Naive thymus-derived CD4-positive, alpha-beta T cell (primary cell): ENCODE results near the gene DNAJC7. TPM values are rescaled to one million over a fixed set of nuclear protein-coding genes. Genes with fewer than 3 reads are reported as not detected.
"Not testable (repeated sequence)": the region's sequence is repeated elsewhere in the genome, so short reads cannot be mapped to it uniquely, and the experiment has no call there.

Experiments used
- ATAC-seq: fragments of 150-1000 bp; cut with Tn5 transposase; 2 replicates; pipeline ENCODE4 v1.10.0; 2021; ENCODE audit warnings: mild to moderate bottlenecking, moderate library complexity
- CTCF ChIA-PET: fragments of 350-600 bp; sonication (Branson Sonifier 250); formaldehyde crosslinking; loops from one replicate; lab custom pipeline; 2021; ENCODE audit warnings: antibody characterized with exemption; lab: Charles Lee
- POLR2A ChIA-PET: fragments of 350-600 bp; sonication (Branson Sonifier 250); formaldehyde crosslinking; loops from one replicate; lab custom pipeline; 2021; ENCODE audit warnings: antibody characterized with exemption, inconsistent platforms; lab: Charles Lee
- DNase-seq, 9 donors: peaks; one replicate each; pipeline versions ENCODE4 v3.0.0 to v3.0.0-alpha.2; 2020 to 2022; ENCODE audit warnings: mixed read lengths in 1 of 9
- H3K27ac ChIP-seq: one replicate; pipeline ENCODE4 v1.7.0; 2013; ENCODE audit warnings: mild to moderate bottlenecking, low read depth, low read length, moderate library complexity
- H3K27me3 ChIP-seq, 2 donors: one replicate each; pipeline ENCODE4 v1.7.0; 2013; ENCODE audit warnings: low read length in 2 of 2, mild to moderate bottlenecking in 2 of 2, moderate library complexity in 2 of 2; ENCODE audit not compliant: control insufficient read depth in 2 of 2, insufficient read depth in 2 of 2
- H3K36me3 ChIP-seq, 3 experiments: 1 replicate in 2 of 3; 2 replicates in 1 of 3; pipeline ENCODE4 v1.7.0; 2013; ENCODE audit warnings: low read length in 3 of 3, mild to moderate bottlenecking in 3 of 3, moderate library complexity in 1 of 3; ENCODE audit not compliant: insufficient read depth in 3 of 3, control insufficient read depth in 2 of 3
- H3K4me1 ChIP-seq, 2 donors: one replicate each; pipeline ENCODE4 v1.7.0; 2013; ENCODE audit warnings: low read length in 2 of 2, mild to moderate bottlenecking in 2 of 2, moderate library complexity in 1 of 2; ENCODE audit not compliant: control insufficient read depth in 2 of 2, insufficient read depth in 2 of 2
- H3K4me3 ChIP-seq: 2 replicates; pipeline ENCODE4 v1.7.0; 2013; ENCODE audit warnings: mild to moderate bottlenecking, low read length
- H3K9me3 ChIP-seq, 3 experiments: 1 replicate in 2 of 3; 2 replicates in 1 of 3; pipeline ENCODE4 v1.7.0; 2013; ENCODE audit warnings: low read length in 3 of 3; ENCODE audit not compliant: control insufficient read depth in 2 of 3
- H3K27ac Mint-ChIP-seq, 9 donors: one replicate each; pipeline ENCODE4 v1.8.0; 2020 to 2022; ENCODE audit warnings: mixed read lengths in 9 of 9, mild to moderate bottlenecking in 8 of 9, moderate library complexity in 5 of 9, inconsistent platforms in 2 of 9
- H3K27me3 Mint-ChIP-seq, 5 donors: one replicate each; pipeline ENCODE4 v1.8.0; 2021 to 2022; ENCODE audit warnings: mixed read lengths in 5 of 5, mild to moderate bottlenecking in 1 of 5
- H3K36me3 Mint-ChIP-seq, 5 donors: one replicate each; pipeline ENCODE4 v1.8.0; 2020 to 2022; ENCODE audit warnings: mixed read lengths in 5 of 5, mild to moderate bottlenecking in 3 of 5, inconsistent platforms in 1 of 5
- H3K4me1 Mint-ChIP-seq, 7 donors: one replicate each; pipeline ENCODE4 v1.8.0; 2020 to 2022; ENCODE audit warnings: mixed read lengths in 7 of 7, mild to moderate bottlenecking in 3 of 7, inconsistent platforms in 1 of 7
- H3K4me3 Mint-ChIP-seq, 10 donors: one replicate each; pipeline ENCODE4 v1.8.0; 2020 to 2022; ENCODE audit warnings: mild to moderate bottlenecking in 10 of 10, mixed read lengths in 10 of 10, moderate library complexity in 6 of 10, inconsistent platforms in 2 of 10
- H3K9me3 Mint-ChIP-seq, 11 donors: one replicate each; pipeline ENCODE4 v1.8.0; 2020 to 2022; ENCODE audit warnings: mixed read lengths in 11 of 11, mild to moderate bottlenecking in 4 of 11, inconsistent platforms in 1 of 11, moderate library complexity in 1 of 11
- intact Hi-C, 2 donors: fragments of 100-400 bp; cut with micrococcal nuclease; formaldehyde crosslinking; loops; one replicate each; pipeline ENCODE4 v1.15.1; 2023
- polyA plus RNA-seq, 2 donors: library from polyadenylated mRNA; unstranded; fragments of 300-500 nt; fragmentation: Illumina TruSeq; gene quantifications; one replicate each; pipeline ENCODE4 v1.2.3, GENCODE V29; 2021
- total RNA-seq, 6 experiments: library from RNA in 5 of 6; stranded (reverse) in 5 of 6; gene quantifications; 1 replicate in 5 of 6; 2 replicates in 1 of 6; pipeline ENCODE4 v1.2.3 and lab custom pipeline; 2021 to 2026

The DNAJC7 gene
- total and polyA plus RNA-seq, 7 experiments from 2014 or later = 65.4 to 145 (median 107) TPM

DNA sequence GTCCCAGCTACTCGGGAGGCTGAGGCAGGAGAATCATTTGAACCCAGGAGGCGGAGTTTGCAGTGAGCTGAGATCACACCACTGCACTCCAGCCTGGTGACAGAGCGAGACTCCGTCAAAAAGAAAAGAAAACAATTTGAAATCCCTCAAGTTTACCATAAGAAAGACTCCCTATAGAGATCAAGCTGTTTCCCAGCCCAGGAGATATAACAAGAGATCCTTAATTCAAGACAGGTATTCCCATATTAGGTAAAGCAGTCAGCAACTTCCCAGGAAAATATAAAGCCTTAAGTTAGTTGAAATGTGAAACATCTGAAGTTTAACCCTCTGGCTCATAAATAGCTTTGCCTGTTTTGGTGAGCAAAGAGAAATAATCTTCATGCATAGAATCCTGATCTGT is 4.9 kb downstream of the DNAJC7 start:
- intact Hi-C loops = loop anchor here in 1 of 2 donors (10.0 kb wide), 2 partner anchors 302 to 1352 kb away; no protein-coding TSS in a partner anchor
- DNase-seq, H3K9me3 Mint-ChIP-seq, H3K4me3 ChIP-seq, H3K36me3 ChIP-seq, H3K9me3 ChIP-seq, H3K27me3 ChIP-seq, H3K27ac ChIP-seq, ATAC-seq, H3K27me3 Mint-ChIP-seq: not testable (repeated sequence)
- Mint-ChIP-seq H3K4me1 (peaks cover 48 to 76% (median 61%) of the 10 kb centered on the region in 7 donors), H3K36me3 (peaks cover 0 to 12% (median 4%) of the 10 kb centered on the region in 5 donors), H3K4me3 (peak overlapping the region in 4 of 10 donors; percentile 1 to 37 (median 16)), H3K27ac (peak overlapping the region in 3 of 9 donors; percentile 14 to 41 (median 15))
- CTCF ChIA-PET = interaction anchor here (0.6 kb wide), 1 partner anchor 49 kb away, joined by 5 read pairs; no protein-coding TSS in a partner anchor
- H3K4me1 ChIP-seq = peaks cover 13 to 24% of the 10 kb centered on the region in 2 donors
- POLR2A ChIA-PET = interaction anchor here (0.6 to 1.5 kb wide), 2 partner anchors 21 to 22 kb away, joined by 3 read pairs; no protein-coding TSS in a partner anchor

GRCh38 chr17:42010898-42011516 is 6.2 kb downstream of the DNAJC7 start:
- ChIA-PET POLR2A (no interaction called here), CTCF (no interaction called here)
- H3K27ac Mint-ChIP-seq = peak overlapping the region in 4 of 9 donors; percentile 14 to 82 (median 52)
- no peaks in the 10 kb centered on the region for H3K27me3 Mint-ChIP-seq
- no peak overlapping the region for H3K27ac ChIP-seq
- H3K4me1 ChIP-seq = peaks cover 9 to 19% of the 10 kb centered on the region in 2 donors
- intact Hi-C loops = loop anchor here in 1 of 2 donors (10.0 kb wide), 2 partner anchors 304 to 1354 kb away; no protein-coding TSS in a partner anchor
- no peaks in the 10 kb centered on the region for H3K9me3 ChIP-seq
- ATAC-seq (no peak), DNase-seq (no peak)
- no peak overlapping the region for H3K4me3 ChIP-seq
- H3K9me3 Mint-ChIP-seq = no peaks in the 10 kb centered on the region
- no peaks in the 10 kb centered on the region for H3K27me3 ChIP-seq
- peaks cover 49 to 69% (median 58%) of the 10 kb centered on the region in 7 donors for H3K4me1 Mint-ChIP-seq
- no peaks in the 10 kb centered on the region for H3K36me3 ChIP-seq
- H3K4me3 Mint-ChIP-seq = peak overlapping the region in 5 of 10 donors; percentile 1 to 36 (median 25)
- H3K36me3 Mint-ChIP-seq = peaks cover 0 to 16% (median 4%) of the 10 kb centered on the region in 5 donors

DNA sequence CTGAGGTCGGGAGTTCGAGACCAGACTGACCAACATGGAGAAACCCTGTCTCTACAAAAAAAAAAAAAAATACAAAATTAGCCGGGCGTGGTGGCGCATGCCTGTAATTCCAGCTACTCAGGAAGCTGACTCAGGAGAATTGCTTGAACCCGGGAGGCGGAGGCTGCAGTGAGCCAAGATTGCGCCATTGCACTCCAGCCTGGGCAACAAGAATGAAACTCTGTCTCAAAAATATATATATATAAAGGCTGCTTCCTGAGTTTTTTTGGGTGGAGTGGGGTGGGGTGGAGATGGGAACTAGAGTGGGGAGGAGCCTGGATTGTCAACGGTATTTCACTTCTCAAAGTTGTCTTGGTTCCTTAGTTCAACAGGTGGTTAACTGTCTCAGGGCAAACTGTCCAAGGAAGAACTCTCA is 7.0 kb downstream of the DNAJC7 start:
- H3K27me3 Mint-ChIP-seq, H3K9me3 ChIP-seq, H3K9me3 Mint-ChIP-seq, DNase-seq, H3K36me3 ChIP-seq, H3K4me3 ChIP-seq, POLR2A ChIA-PET, H3K27ac ChIP-seq, ATAC-seq, H3K27me3 ChIP-seq: not testable (repeated sequence)
- intact Hi-C loops = loop anchor here in 1 of 2 donors (10.0 kb wide), 2 partner anchors 305 to 1355 kb away; no protein-coding TSS in a partner anchor
- CTCF ChIA-PET = interaction anchor here (1.6 kb wide), 1 partner anchor 47 kb away, joined by 4 read pairs; no protein-coding TSS in a partner anchor
- Mint-ChIP-seq H3K4me3 (peak overlapping the region in 4 of 10 donors; percentile 22 to 36 (median 25)), H3K36me3 (peaks cover 0 to 16% (median 4%) of the 10 kb centered on the region in 5 donors), H3K4me1 (peaks cover 46 to 67% (median 54%) of the 10 kb centered on the region in 7 donors), H3K27ac (peak overlapping the region in 2 of 9 donors; percentile 3 to 65)
- H3K4me1 ChIP-seq = peaks cover 4 to 14% of the 10 kb centered on the region in 2 donors

GRCh38 chr17:42009170-42009569 is 8.1 kb downstream of the DNAJC7 start:
- no peak for DNase-seq
- Mint-ChIP-seq H3K27me3 (no peaks in the 10 kb centered on the region), H3K4me1 (peaks cover 46 to 74% (median 59%) of the 10 kb centered on the region in 7 donors), H3K4me3 (no peak overlapping the region), H3K9me3 (no peaks in the 10 kb centered on the region), H3K36me3 (peaks cover 0 to 16% (median 4%) of the 10 kb centered on the region in 5 donors), H3K27ac (peak overlapping the region in 5 of 9 donors; percentile 6 to 59 (median 11))
- H3K27ac ChIP-seq = no peak overlapping the region
- ChIA-PET CTCF (interaction anchor here (0.6 to 1.6 kb wide), 3 partner anchors 15 to 46 kb away, joined by 3 to 4 read pairs (median 3); no protein-coding TSS in a partner anchor), POLR2A (no interaction called here)
- H3K36me3 ChIP-seq = no peaks in the 10 kb centered on the region
- H3K9me3 ChIP-seq = no peaks in the 10 kb centered on the region
- intact Hi-C loops = no loop called here
- ATAC-seq = no peak
- H3K27me3 ChIP-seq = no peaks in the 10 kb centered on the region
- peaks cover 0 to 4% of the 10 kb centered on the region in 2 donors for H3K4me1 ChIP-seq
- no peak overlapping the region for H3K4me3 ChIP-seq

DNA sequence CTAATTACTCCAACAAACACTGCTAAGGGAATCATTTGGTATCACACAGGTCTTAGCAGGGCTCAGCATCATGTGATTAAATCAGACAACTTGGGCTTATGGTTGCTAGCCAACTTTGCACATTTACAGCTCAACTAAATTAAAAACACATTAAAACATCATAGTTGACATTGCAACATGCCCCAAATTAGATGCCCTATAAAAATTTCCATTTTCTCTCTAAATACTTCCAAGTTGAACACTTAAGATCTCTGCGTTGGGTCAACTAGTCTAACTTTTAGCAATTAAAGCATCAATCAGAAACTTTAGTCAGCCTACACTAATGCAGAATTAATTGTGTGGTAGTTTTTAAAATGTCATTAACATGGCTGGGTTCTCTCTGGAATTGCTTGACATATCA is 12.1 kb downstream of the DNAJC7 start:
- H3K4me1 Mint-ChIP-seq = peaks cover 27 to 52% (median 46%) of the 10 kb centered on the region in 7 donors
- POLR2A ChIA-PET = no interaction called here
- peak overlapping the region in 3 of 9 donors; percentile 8 to 64 (median 57) for H3K27ac Mint-ChIP-seq
- Histone ChIP-seq H3K4me1 (no peaks in the 10 kb centered on the region), H3K36me3 (peaks cover 0 to 33% (median 18%) of the 10 kb centered on the region in 3 experiments), H3K27ac (no peak overlapping the region), H3K27me3 (no peaks in the 10 kb centered on the region), H3K9me3 (no peaks in the 10 kb centered on the region), H3K4me3 (no peak overlapping the region)
- intact Hi-C loops = no loop called here
- no peaks in the 10 kb centered on the region for H3K9me3 Mint-ChIP-seq
- no peak for ATAC-seq
- H3K36me3 Mint-ChIP-seq = peaks cover 0 to 23% (median 4%) of the 10 kb centered on the region in 5 donors
- no peak for DNase-seq
- H3K27me3 Mint-ChIP-seq = no peaks in the 10 kb centered on the region
- CTCF ChIA-PET = interaction anchor here (1.3 kb wide), 1 partner anchor 19 kb away, joined by 3 read pairs; no protein-coding TSS in a partner anchor
- peak overlapping the region in 1 of 10 donors; percentile 19 for H3K4me3 Mint-ChIP-seq

GRCh38 chr17:42002792-42003301 is 14.4 kb downstream of the DNAJC7 start:
- Histone ChIP-seq H3K4me1 (no peaks in the 10 kb centered on the region), H3K9me3 (no peaks in the 10 kb centered on the region), H3K36me3 (peaks cover 6 to 52% (median 18%) of the 10 kb centered on the region in 3 experiments), H3K27ac (no peak overlapping the region), H3K27me3 (no peaks in the 10 kb centered on the region), H3K4me3 (no peak overlapping the region)
- DNase-seq (no peak), ATAC-seq (no peak)
- Mint-ChIP-seq H3K36me3 (peaks cover 0 to 21% (median 7%) of the 10 kb centered on the region in 5 donors), H3K27ac (peak overlapping the region in 2 of 9 donors; percentile 14 to 43), H3K4me3 (no peak overlapping the region), H3K4me1 (peaks cover 13 to 42% (median 33%) of the 10 kb centered on the region in 7 donors), H3K27me3 (no peaks in the 10 kb centered on the region), H3K9me3 (no peaks in the 10 kb centered on the region)
- intact Hi-C loops = no loop called here
- ChIA-PET POLR2A (interaction anchor here (0.6 to 1.4 kb wide), 4 partner anchors 13 to 530 kb away, joined by 3 read pairs; no protein-coding TSS in a partner anchor), CTCF (interaction anchor here (0.6 kb wide), 1 partner anchor 39 kb away, joined by 3 read pairs; no protein-coding TSS in a partner anchor)
